DMS 273 (cell line): ENCODE measurements around the gene PEX5L.

Source experiments
- DNase-seq: peaks from one replicate; lab custom pipeline; 2025; ENCODE audit not compliant: unreplicated experiment; lab: John Stamatoyannopoulos, UW

Gene PEX5L

DNA sequence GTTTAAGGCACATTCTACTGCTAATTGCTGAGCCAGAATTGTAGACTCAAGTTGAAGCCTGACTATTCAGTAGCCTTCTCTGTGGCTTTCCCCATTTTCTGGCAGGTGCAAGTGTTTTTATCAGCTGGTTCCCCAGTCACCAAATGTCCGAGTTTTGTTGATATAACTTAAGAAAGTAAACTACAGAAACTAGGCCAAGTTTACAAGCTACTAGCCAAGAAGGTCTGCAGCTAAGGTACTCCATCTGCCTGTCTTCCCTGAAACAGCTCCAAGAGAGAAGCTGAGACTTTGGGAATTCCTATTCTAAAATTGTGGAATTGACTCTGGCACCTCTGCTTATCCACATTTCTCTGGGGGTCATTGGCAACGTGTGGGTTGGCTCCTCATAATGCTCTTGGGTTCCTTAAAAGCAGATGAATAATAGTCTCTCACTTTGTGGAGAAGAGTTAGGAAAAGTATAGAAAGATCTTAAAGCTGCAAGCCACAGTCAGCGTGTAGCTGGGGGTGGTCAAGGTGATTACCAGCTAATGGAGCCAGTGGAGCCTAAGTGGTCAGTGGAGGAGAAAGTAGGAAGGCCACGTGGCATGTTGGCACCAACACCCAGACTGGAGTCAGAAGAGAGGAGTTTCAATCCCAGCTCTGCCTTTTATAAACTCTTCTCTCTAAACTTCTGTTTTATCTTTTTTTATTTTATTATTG lies 128.8 kb downstream of the PEX5L start:
- no peak for DNase-seq

DNA sequence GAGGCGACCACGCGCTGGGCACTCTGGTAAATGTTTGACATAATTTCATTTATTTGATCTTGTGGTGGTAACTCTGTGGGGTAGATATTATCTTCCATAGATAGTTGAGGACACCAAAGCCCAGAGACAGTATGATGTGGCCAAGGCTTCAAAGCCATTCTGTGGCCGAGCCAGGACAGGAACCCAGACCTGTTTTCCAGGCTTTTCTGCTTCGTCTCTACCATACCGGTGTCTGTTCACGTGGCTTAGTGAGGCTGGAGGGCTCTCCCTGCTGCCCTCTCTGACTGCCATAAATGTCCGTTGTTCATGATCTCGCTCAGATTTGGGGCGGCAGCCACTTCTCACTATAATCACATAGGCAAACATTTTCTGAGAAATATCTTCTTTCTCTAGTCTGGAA lies 134.7 kb downstream of the PEX5L start:
- no peak for DNase-seq

DNA sequence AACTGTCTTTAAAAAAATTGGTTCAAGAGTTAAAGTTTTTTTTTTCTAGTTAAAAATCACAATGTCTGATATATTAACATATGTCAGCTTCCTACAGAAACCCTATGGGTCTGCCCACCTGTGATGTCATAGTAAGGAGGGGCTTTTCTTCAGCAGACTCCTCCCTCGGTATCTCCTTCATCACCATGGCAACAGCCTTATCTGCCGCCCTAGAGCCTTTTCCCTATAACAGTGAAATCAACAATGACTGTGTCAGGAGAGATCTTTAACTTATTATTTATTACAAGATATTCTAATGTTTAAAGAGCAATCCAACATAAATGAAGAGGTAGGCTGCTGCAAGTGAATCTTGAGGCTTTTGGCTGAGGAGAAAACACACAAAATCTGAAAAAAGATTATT lies 138.7 kb downstream of the PEX5L start:
- DNase-seq = peak; percentile 92

DNA sequence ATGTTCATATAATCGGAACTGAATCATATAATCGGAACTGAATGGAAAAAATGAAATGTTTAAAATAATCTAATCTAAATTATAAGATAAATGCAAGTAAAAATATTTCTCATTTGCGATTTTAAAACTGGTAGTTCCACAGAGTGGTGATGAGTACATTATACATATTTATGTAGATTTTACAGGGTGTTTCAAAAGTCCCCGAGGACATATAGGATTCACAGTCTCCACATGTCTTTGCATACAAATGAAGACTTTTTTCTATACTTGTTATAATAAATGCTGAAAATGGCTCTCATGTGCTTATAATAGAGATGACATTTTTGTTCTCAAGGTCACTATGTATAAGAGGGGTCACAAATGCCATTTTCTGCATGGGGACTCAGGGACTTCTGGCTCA lies 139.5 kb downstream of the PEX5L start:
- DNase-seq = no peak

DNA sequence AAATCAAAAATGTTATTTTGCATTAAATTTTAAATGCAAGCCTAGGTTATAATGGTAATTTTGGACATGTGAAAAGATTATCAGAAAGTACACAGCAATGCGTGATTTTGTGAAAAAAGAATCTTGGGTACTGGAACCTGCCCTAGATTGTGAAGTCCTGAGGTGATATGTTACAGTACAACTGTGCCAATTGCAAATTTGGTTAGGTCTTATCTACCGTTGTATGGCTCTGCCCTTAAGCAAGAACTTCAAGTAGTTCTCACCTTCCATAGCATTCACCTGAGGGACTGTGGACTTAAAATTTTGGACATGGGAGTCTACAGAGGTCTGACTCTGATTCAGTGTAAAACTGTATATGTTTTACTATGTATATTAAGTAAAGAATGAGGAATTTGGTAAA lies 140.2 kb downstream of the PEX5L start:
- DNase-seq = no peak

DNA sequence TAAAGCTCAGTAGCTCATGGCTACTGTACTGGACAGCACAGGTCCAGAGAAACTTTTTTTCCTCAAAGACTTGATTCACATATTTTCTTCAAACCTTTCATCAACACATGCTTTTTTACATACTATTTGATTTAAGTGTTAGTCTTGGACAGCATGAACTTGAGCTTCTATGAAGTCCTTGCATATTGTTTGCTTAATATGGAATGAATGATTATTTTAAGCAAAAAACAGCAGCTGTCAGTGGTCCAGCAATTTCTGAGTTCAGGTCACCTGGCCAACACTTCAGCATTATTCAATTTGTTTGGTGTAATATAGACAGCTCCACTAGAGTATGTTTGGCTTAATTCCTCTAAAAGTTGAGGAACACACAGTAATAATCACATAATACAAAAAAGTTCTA lies 141.4 kb downstream of the PEX5L start:
- DNase-seq = no peak

DNA sequence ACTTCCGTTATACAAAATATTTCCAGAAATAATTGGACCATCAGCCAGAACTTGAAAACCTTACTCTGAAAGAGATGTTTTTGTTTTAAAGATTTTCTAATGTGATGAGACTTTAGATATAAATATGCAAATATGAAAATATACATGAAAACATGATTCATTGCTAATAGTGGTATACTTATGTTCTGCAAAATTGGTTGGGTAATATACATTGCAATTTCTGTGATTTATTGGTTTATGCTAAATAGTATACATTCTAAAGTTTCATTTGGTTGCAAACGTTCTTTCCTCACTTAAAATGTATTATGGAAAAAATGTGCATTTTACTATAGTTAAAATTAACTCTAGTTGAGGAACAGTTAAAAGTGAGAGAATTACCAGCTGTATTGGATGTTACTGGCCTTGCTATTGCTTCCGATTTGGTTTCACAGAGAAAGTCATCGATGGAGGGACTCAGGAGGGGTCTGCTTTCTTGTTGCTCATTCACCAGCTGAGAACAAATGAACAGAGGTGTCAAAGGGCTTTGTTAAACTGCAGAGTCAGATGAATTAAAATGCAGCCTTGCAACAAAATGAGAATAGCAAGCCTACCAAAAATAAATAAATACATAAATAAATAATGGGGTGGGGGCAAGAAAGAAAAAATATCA lies 149.3 kb downstream of the PEX5L start:
- no peak for DNase-seq

DNA sequence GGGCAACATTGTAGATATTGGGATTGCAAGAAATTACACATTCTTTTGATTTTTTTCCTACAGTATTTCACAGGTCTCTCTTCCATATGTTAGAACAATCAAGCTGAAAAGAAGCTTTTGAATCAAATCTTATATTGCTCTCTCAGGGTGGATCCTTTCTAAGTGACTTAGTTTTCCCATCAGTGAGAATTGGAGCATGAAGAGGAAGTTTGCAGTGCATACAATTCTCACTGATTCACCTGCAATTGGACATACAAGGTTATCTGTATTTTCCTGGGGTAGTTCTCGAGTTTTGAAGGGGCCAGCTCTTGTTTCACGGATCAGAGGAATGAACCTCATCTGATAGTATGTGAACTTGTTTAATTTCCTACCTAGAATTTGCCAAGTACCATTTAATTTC lies 150.8 kb downstream of the PEX5L start:
- no peak for DNase-seq

DNA sequence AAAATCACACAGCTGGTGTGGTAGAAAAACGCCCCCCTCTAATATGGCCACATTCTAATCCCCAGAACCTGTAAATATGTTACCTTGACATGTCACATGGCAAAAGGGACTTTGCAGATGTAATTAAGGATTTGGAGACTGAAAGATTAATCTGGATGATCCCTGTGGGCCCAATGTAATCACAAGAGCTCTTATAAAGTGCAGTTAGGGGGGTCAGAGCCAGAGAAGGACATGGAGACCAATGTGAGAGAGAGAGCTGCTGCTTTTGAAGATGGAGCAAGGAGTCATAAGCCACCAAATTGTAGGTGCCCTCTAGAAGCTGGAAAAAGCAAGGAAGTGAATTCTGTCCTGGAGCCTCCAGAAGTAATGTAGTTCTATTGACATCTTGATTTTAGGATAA lies 152.6 kb downstream of the PEX5L start:
- DNase-seq = no peak

DNA sequence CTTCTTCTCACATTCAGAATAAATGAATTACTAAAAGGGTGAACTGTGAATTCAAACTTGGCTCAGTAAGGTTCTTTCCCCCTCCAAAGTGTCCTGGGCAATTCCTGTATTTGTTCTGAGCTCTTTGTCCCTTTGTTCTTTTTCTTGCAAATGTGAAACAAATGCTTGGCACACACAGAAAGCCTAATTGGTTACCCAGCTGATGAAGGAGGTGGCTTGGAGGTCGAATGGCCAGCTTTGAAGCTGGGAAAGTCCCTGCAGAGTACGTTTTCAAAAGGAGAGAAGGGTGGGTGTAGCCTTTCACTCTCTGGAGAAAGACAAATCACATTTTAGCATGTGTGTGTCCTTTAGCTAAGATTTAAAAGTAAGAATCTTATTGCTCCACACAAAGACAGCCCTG lies 154.4 kb downstream of the PEX5L start:
- DNase-seq = no peak

DNA sequence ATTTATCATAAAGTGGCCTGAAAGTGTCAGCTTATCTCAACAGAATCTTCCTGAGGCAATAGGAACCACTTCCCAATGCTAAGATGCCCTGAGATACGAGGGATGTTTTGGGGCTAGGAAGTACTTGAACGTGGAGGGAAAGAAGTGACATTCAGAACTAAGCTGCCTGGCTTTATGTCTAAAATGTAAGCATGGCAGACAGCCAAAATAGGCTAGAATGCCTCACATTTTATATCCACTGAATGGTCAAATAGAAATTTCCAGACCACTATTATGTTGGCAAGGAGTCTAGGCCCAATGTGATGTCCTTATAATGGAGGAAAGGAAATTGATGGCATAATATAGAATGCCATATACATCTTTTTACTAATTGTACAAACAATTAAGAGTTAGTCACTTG lies 154.9 kb downstream of the PEX5L start:
- DNase-seq = peak; percentile 27

DNA sequence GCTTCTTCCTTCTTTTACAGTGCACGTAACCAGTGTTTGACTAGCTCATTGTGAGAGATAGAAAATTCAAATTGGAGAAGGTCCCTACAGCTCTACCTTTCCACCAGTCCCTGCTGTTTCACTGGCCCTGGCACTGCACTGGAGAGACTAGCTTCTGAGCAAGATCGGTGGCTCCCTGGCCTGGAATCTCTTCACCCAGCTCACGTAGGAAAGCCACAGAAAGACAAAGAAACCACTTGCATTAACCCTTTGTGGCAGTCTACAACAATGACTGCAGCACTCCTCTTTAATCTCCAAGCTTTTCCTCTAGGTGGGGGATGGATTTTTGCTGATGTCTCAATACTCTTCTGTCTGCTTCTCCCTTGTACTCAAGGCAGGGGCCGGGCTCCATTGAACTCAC lies 155.9 kb downstream of the PEX5L start:
- DNase-seq = no peak

DNA sequence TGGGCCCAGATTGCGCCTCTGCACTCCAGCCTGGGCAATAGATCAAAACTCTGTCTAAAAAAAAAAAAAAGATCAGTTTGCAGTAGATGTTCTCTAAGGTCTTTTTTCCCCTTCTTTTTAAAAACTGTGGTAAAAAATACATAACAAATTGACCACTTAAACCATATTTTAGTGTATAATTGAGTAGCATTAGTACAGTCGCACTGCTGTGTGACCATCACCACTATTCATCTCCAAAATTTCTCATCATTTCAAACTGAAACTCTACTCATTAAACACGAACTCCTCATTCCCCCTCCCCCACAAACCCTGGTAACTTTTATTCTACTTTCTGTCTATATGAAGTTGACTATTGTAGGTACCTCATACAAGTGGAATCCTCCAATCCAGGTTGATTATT lies 160.3 kb downstream of the PEX5L start:
- DNase-seq = no peak

DNA sequence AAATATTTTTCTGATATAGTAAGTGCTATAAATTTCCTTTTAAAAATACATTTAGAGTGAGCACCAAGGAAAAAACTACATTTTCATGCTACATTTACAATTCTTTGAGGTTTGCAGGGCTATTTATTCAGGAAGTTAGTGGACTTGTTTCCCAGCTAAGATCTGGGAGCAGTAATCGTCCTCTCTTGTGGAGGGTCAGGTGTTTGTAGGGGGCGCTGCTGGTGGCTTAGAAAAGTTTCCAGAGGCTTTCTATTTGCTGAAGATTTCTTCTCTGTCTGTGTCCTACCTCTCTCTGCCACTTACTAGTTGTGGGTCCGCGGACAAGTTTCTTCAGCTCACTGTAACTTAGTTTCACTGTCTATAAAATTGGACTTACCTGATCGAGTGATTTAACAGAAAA lies 163.9 kb downstream of the PEX5L start:
- DNase-seq = no peak

DNA sequence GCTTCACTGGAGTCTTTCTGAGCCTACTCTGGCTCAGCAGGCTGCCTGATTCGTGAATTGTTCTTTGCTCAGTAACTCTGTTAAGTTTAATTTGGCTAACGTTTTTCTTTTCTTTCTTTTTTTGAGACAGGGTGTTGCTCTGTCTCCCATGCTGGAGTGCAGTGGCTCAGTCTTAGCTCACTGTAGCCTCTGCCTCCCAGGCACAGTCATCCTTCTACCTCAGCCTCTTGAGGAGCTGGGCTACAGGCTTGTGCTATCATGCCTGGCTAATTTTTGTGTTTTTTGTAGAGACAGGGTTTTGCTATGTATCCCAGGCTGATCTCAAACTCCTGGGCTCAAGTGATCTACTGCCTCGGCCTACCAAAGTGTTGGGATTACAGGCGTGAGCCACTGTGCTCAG lies 165.0 kb downstream of the PEX5L start:
- DNase-seq = no peak

DNA sequence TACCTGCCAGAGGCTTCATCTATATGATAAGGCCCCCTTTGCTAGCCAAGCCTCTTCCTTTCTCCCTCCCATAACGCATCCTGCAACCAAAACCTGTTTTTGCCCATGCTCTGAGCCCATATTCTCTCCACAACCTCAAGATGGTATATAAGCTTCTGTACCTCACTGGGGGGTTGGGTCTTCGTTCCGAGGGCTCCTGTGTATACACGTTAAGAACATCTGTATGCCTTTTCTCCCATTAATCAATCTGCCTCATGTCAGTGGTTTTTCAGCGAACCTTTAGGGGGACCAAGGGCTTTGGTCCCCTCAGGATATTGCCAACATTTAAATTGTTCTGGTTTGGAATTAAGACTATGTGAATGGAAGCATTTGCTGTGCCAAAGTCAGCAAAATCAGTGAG lies 168.0 kb downstream of the PEX5L start:
- DNase-seq = no peak

DNA sequence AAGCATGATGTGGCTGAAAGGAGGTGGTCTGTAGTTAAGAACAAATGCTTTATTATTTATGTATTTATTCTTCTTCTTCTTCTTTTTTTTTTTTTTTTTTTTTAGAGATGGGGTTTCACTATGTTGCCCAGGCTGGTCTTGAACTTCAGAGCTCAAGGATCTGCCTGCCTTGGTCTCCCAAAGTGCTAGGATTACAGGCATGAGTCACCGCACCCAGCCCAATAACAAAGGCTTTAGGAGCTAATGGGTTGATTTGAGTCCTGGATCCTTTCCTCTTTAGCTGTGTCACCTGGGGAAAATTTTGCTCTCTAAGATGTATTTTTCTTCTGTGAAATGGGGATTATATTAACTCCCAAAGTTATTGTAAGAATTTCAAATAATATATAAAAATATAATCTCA lies 168.8 kb downstream of the PEX5L start:
- DNase-seq = no peak

DNA sequence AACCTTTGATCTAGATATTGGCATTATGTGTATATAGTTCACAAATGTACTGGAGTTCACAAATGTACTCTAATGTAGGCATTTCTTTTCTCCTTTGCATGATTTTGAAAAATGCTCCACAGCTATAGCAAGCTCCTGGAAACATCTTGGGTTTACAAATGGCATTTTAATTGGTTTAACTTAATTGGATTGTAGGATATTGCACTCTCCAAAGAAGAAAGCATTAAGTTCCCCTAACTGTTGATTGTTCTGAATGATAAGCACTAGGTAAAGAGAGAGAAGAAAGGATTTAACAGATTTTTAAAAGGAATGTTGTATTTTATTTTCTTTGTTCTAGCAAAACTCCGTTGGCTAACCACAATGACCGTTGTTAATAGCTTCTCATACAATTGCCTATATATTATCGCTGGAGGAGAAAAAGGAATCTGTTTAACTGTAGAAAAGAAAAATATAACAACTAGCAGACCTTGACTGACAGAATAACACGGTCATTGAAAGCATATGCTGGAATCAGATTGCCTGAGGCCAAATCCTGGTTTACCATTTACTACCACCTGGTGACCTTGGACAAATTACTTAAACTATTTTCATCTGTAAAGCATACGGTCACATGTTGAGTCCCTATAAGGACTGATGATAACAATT lies 170.8 kb downstream of the PEX5L start:
- DNase-seq = no peak

DNA sequence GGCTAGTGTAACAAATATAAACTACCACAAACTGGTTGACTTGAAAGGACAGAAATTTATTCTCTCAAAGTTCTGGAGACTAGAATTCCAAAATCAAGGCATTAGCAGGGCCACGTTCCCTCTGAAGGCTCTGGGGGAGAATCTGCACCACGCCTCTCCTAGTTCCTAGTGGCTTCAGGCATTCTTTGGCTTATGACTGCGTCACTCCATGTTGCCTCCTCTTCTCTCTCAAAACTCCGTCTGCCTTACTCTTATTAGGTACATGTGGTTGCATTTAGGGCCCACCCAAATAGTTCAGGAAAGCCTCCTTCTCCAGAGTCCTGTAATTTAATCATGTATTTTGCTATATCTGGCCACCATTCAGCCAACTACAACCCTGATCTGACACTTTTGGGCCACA lies 174.8 kb downstream of the PEX5L start:
- no peak for DNase-seq

DNA sequence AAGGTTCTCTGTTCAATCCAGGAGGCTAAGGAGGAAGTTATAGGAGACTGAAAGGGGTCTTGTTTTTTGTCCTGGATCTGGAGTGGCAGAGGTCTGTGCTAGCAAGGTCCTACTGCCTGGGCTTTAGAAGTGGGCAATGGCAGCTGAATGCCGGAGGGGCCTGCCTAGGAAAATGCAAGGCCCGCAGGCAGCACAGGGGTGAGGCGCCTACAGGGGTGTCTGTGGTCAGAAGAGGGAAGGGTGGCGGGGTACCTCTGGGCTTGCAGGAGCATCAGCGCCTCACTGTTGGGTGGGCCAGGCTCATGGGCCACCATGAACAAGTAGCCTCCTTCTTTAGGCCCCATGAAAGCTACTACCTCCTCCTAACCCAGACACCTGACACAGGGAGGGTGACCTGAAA lies 175.4 kb downstream of the PEX5L start:
- no peak for DNase-seq

DNA sequence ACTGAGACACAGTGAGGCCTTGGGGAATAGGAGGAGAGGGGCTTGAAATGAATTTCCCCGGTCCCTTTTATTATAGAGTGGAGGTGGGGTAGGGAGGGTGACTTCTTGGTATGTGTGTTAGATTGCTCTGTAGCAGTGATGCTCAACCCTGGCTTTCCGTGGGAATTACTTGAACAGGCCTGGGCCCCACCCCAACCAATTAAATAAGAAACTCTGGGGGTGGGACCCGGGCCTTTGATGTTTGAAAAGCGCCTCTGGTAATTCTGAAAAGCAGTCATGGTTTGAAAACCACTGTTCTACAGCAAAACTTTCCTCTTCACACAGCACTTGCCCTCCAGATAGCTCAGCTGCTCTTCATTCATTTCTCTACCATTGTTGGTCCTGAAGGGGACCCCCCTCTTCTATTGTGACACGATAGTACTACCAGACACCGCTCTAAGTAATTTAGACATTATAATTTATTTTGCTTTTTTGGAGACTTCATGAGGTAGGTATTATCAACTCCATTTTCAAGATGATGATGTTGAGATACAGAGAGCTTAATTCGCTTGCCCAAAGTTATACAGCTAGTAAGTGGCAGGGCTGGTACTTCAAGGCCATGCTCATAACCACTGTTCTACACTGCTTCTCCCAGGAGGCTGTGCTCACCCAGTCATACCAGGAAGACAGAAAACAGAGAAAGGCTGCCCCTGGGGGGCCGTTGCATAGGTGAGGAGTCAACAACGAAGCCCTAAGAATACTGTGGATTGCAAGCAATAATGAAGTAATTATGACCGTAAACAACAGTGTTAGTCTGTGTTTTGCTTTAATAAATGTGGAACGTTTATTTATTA lies 176.2 kb downstream of the PEX5L start:
- DNase-seq = no peak

DNA sequence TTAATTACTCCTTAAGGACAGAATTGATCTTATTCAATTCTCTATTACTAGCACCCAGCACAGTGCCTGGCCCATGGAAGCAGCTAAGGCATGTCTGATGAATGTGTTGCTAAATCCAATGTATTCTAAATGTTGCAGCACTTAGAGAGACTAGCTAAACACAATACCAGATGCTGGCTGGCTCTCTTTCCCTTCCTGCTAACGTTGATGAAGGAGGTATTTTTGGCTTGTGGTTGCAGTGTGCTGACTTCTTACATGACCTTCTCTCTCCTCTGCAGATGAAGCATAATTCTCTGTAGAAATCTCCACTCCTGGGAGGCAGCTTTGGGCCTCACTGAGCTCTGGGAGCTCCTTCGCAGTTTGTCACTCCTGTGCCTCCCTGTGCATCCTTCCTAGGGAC lies 183.6 kb downstream of the PEX5L start:
- DNase-seq = no peak
